GM13976 (cell line): ENCODE measurements around the gene RTP4.

Experiments
- DNase-seq: peaks from one replicate; pipeline ENCODE4 v3.0.0; 2012; ENCODE audit warnings: low spot score
- CTCF ChIP-seq: IDR thresholded peaks from 2 replicates; pipeline ENCODE4 v1.5.1; 2012; ENCODE audit warnings: borderline replicate concordance, mild to moderate bottlenecking; ENCODE audit not compliant: insufficient read depth; ENCODE audit errors: extremely low read depth, missing control alignments, control extremely low read depth
- in situ Hi-C: fragments of 300-500 bp; cut with MboI; formaldehyde crosslinking; loops from one replicate; pipeline ENCODE4 v1.12.0; 2022; ENCODE audit warnings: low sequenced_read_pairs, mixed read lengths, inconsistent platforms; ENCODE audit not compliant: unreplicated experiment

Gene RTP4

DNA sequence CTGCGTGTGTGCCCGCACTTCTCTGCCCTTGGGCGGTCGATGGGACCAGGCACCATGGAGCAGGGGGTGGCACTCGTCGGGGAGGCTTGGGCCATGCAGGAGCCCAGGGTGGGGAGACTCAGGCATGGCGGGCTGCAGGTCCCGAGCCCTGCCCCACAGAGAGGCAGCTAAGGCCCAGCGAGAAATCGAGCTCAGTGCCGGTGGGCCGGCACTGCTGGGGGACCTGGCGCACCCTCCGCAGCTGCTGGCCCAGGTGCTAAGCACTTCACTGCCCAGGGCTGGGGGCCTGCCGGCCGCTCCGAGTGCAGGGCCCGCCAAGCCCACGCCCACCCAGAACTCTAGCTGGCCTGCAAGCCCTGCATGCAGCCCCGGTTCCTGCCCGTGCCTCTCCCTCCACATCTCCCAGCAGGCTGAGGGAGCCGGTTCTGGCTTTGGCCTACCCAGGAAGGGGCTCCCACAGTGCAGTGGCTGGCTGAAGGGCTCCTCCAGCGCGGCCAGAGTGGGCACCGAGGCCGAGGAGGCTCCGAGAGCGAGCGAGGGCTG is 553 bp upstream of the RTP4 start:
- in situ Hi-C loops: no loop called here
- TF ChIP-seq CTCF: no peak
- DNase-seq: no peak

DNA sequence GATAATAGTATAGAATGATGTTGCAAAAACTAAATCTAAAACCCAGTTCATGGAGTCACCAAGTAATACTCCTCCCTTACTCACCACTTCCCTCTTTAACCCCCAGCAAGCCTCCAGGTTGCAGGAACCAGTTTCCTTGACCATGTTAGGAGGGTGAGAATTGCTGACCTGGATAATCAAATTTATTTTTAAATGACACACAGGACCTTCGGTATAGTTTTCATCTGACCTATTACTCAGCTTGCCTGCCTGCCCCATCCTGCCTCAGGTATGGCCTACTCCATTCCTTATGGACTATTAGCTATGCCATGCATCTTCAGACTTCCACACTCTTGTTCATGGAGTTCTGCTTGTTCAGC is 883 bp downstream of the RTP4 start:
- DNase-seq: peak; percentile 35
- TF ChIP-seq CTCF: no peak
- in situ Hi-C loops: no loop called here

GRCh38 chr3:187370051-187370450 is 1.9 kb downstream of the RTP4 start:
- DNase-seq: no peak
- no peak for TF ChIP-seq CTCF
- in situ Hi-C loops: no loop called here

GRCh38 chr3:187375581-187375980 is 7.4 kb downstream of the RTP4 start:
- no peak for DNase-seq
- in situ Hi-C loops: no loop called here
- TF ChIP-seq CTCF: no peak

DNA sequence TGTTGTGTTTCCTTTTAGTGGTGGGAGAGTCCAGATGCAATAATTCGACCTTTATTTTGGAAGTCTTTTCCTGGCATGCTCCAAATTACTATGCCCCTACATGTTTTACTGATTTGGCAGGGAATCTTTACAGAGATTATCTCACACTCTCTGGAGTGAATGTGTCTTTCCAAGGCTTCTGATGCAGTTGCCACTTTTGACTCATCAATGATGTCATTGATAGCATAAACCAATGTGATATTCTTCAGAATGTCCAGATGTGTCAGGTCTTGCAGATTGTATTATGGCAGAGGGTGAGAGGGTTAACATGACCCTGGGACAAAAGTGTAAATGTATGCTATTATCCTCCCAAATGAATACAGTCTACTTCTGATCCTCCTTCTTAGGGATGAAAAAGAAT is 9.7 kb downstream of the RTP4 start:
- TF ChIP-seq CTCF: no peak
- no peak for DNase-seq
- in situ Hi-C loops: no loop called here

- in situ Hi-C loops: no loop called here
- no peak for DNase-seq
- TF ChIP-seq CTCF: no peak
These were observed 14.5 kb downstream of the RTP4 start for GRCh38 chr3:187382609-187383151.
